ENCODE results near the gene ZMYND11. TPM values are rescaled to one million over a fixed set of nuclear protein-coding genes. Genes with fewer than 3 reads are reported as not detected.

The ZMYND11 gene
- polyA plus RNA-seq, 1 donor (not counting 4 experiments of a cell fraction or from before 2014, with no cell fraction given): 36.1 TPM

DNA sequence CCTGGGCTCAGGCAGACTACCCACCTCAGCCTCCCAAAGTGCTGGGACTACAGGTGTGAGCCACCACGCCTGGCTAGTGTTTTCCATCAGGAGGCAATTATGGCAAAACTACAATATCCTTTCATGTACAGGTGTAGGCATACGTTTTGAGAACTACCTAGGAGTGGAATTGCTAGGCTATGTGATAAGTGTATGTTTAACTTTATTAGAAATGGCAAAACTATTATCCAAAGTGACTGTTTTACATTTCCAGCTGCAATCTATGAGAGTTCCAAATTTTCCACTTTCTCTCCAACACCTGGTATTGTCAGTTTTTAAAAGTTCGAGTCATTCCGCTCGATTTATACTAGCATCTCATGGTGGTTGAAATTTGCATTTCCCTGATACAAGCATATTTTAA lies 59.0 kb downstream of the ZMYND11 start:
- no peak for FAIRE-seq
- dilution Hi-C loops (cut with MboI; ENCODE audit: extremely low pct_ligation_motif_present, low sequenced_read_pairs): no loop called here
- Histone ChIP-seq H3K27ac (ENCODE audit: control insufficient read depth, insufficient read depth, low read length) (no peak overlapping the region), H2AFZ (ENCODE audit: control insufficient read depth, low read length) (no peak overlapping the region), H3K79me2 (ENCODE audit: control insufficient read depth, insufficient read depth, low read length) (no peaks in the 10 kb centered on the region), H4K20me1 (ENCODE audit: control insufficient read depth, extremely low read depth, insufficient read depth, low read length) (no peaks in the 10 kb centered on the region), H3K4me3 (ENCODE audit: control insufficient read depth in 2 of 3, extremely low read depth in 1 of 3, insufficient read depth in 2 of 3, low read depth in 1 of 3, low read length in 3 of 3) (no peak overlapping the region), H3K4me2 (ENCODE audit: control insufficient read depth, extremely low read depth, insufficient read depth, low read depth, low read length) (no peak overlapping the region), H3K36me3 (ENCODE audit: control insufficient read depth in 2 of 2, extremely low read depth in 1 of 2, insufficient read depth in 2 of 2, low read length in 2 of 2) (peaks cover 0 to 5% of the 10 kb centered on the region in 2 experiments), H3K4me1 (ENCODE audit: control insufficient read depth, extremely low read depth, insufficient read depth, low read length) (no peaks in the 10 kb centered on the region), H3K9me3 (ENCODE audit: control insufficient read depth, low read depth, low read length) (no peaks in the 10 kb centered on the region), H3K9me1 (ENCODE audit: control insufficient read depth, extremely low read depth, insufficient read depth, low read length) (no peaks in the 10 kb centered on the region), H3K9ac (ENCODE audit: control insufficient read depth, extremely low read depth, insufficient read depth, low read length) (no peak overlapping the region), H3K27me3 (ENCODE audit: control insufficient read depth, extremely low read depth, insufficient read depth, low read length) (no peaks in the 10 kb centered on the region)
- TF ChIP-seq CTCF (optimal IDR thresholded peaks at IDR 0.05 in 1 of 3, IDR thresholded peaks at IDR 0.05 in 1 of 3, conservative IDR thresholded peaks at IDR 0.05 in 1 of 3; ENCODE audit: extremely low read depth in 1 of 3, insufficient read depth in 2 of 3, low read length in 3 of 3) (no peak), EZH2 (IDR thresholded peaks at IDR 0.05; ENCODE audit: low read length) (no peak)
- DNase-seq (ENCODE audit: low read depth, low spot score): no peak

GRCh38 chr10:200405-200804 lies 65.2 kb downstream of the ZMYND11 start:
- no peak for DNase-seq (ENCODE audit: low read depth, low spot score)
- FAIRE-seq: no peak

More at GRCh38 chr10:200405-200804, 65.2 kb downstream of the ZMYND11 start:
- Histone ChIP-seq H4K20me1 (ENCODE audit: control insufficient read depth, extremely low read depth, insufficient read depth, low read length) (no peaks in the 10 kb centered on the region), H3K4me3 (ENCODE audit: control insufficient read depth in 2 of 3, extremely low read depth in 1 of 3, insufficient read depth in 2 of 3, low read depth in 1 of 3, low read length in 3 of 3) (no peak overlapping the region), H3K36me3 (ENCODE audit: control insufficient read depth in 2 of 2, extremely low read depth in 1 of 2, insufficient read depth in 2 of 2, low read length in 2 of 2) (peaks cover 0 to 2% of the 10 kb centered on the region in 2 experiments), H2AFZ (ENCODE audit: control insufficient read depth, low read length) (no peak overlapping the region), H3K9ac (ENCODE audit: control insufficient read depth, extremely low read depth, insufficient read depth, low read length) (no peak overlapping the region), H3K27me3 (ENCODE audit: control insufficient read depth, extremely low read depth, insufficient read depth, low read length) (no peaks in the 10 kb centered on the region), H3K4me2 (ENCODE audit: control insufficient read depth, extremely low read depth, insufficient read depth, low read depth, low read length) (no peak overlapping the region), H3K4me1 (ENCODE audit: control insufficient read depth, extremely low read depth, insufficient read depth, low read length) (no peaks in the 10 kb centered on the region), H3K9me3 (ENCODE audit: control insufficient read depth, low read depth, low read length) (no peaks in the 10 kb centered on the region), H3K27ac (ENCODE audit: control insufficient read depth, insufficient read depth, low read length) (no peak overlapping the region), H3K79me2 (ENCODE audit: control insufficient read depth, insufficient read depth, low read length) (peaks cover under 1% of the 10 kb centered on the region), H3K9me1 (ENCODE audit: control insufficient read depth, extremely low read depth, insufficient read depth, low read length) (no peaks in the 10 kb centered on the region)
- dilution Hi-C loops (cut with MboI; ENCODE audit: extremely low pct_ligation_motif_present, low sequenced_read_pairs): no loop called here
- TF ChIP-seq CTCF (optimal IDR thresholded peaks at IDR 0.05 in 1 of 3, IDR thresholded peaks at IDR 0.05 in 1 of 3, conservative IDR thresholded peaks at IDR 0.05 in 1 of 3; ENCODE audit: extremely low read depth in 1 of 3, insufficient read depth in 2 of 3, low read length in 3 of 3) (no peak), EZH2 (IDR thresholded peaks at IDR 0.05; ENCODE audit: low read length) (no peak)

Data from keratinocyte (primary cell).